Stromal cell of bone marrow (primary cell): ENCODE results near the gene PHACTR3.

Experiments
- DNase-seq: peaks from one replicate; pipeline ENCODE4 v3.0.0-alpha.2; 2012; ENCODE audit warnings: low read depth

PHACTR3 gene

DNA sequence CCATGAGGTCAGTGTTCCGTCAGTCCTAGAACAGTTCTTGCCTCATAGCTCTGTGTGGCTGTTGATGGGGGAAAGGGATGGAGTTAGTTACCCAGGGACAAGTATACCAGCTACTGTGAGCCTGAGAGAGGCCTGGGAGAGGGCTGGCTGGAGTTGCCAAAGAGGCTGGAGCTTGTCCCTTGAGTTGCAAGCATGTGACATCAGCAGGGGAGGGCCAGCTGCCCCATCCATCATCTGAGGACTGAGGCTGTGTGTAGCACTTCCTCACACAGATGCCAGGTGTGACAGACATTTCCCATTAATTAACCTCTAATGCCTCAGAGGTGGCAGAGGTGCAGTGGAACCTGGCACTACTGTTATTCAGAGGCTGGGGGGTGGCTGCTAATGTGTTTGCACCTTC, 131.6 kb downstream of the PHACTR3 start:
- no peak for DNase-seq

DNA sequence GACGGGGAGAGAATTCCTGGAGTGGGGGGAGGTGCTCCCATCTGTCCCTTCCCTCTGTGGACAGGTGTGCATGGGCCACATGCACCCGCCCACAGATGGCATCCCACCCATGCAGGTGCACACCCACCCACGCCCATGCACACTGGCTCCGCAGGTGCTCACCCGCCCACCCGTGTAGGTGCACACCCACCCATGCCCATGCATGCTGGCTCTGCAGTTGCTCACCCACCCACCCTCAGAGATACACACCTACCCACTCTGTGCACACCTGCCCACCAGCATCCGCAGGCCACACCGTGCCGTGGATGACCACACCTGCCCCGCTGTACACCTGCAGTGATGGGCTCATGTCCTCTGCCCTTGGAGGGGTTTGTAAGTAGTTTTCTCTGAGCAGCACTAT, 132.0 kb downstream of the PHACTR3 start:
- DNase-seq: no peak

DNA sequence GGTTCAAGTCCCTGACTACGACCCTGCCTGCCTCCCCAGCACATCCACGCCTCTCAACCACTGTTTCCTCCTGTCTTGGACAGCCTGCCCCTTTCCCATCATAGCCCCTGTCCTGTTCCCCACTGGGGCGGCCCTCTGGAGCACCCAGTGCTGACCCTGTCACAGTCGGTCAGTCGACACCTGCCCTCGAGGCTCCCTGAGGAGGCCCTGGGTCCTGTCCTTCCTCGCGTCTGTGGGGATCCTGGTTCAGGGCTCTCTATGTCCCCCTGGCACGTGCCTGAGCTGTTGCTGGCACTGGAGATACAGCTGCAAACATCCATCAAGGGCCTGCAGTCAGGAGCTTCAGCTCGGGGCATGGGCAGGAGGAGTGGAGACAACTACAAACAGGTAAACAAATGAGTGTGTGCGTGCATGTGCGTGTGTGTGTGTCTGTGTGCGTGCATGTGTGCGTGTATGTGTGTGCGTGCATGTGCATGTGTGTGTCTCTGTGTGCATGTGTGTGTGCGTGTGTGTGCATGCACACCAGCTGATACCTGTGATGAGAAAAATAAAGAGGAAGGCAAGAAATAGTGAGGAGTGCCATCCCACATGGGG, 132.8 kb downstream of the PHACTR3 start:
- DNase-seq: no peak

DNA sequence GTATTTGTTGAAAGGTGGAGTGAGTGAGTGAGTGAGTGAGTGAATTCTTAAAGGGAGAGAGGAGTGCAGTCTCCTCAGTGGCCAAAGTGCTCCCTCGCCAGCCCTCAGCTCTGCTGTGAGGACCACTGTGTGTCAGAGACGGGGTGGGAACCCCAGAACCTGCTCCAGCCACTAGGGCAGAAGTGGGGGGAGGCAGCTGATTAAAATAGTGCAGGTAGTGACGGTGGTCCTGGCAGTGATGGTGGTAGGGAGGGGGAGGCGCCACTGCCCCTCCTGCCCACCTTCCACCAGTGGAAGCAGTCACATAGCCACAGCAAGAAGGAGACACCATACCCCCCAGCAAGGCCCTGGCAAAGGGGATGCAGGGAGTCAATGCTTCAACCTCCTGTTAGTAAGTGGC, 133.5 kb downstream of the PHACTR3 start:
- no peak for DNase-seq

DNA sequence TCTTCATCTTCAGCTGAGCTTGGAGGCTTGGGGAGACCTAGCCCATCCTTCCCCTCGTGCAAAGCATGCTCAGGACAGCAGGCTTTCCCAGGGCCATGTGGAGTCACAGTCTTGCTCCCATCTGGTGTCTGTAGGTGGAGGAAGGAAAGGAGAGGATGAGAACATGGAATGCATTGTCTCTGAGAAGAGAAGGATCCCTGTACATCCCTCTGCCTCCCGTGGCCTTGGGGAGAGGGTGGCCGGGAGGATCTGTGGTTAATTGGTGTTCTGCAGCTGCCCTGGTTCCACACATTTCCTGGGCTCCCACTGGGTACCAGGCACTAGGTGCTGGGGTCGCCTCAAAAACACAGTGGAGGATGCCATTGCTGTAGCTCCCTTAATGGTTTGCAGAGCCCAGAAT, 134.5 kb downstream of the PHACTR3 start:
- no peak for DNase-seq

DNA sequence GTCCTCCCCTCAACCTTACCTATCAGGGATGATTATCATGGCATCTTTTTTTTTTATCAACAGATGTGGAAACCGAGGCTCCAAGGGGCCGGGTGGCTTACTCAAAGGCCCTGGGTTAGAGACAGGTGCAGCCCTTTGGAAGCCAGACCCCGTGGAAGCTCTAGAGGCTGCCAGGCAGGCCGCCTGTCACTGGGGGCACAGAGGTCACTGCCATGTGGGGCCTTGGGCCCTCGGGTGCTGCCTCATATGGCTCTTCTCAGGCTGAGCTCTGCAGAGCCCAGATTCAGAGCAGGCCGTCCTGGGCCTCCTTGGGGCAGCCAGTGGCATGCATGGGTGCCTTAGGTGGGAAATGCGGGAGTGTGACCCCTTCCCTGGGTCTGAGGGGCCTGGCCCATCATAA, 136.3 kb downstream of the PHACTR3 start:
- no peak for DNase-seq

DNA sequence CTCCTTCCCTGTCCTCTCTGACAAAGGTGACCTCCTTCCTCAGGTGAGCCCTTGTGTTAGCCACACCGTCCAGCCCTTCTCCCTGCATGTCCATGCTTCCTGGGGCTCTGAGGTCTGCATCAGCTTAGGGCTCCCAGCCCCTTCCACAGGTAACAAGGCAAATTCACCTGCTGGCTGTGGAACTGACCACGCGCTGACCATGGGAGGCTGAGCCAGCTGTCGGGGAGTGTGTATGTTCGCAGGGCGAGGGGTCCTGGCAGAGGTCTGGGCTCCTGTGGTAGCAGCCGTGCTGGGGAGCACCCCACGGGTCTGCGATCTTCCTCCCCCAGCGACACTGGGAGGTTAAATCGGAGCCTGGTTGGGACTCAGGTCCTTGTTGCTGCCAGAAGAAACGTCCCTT, 136.7 kb downstream of the PHACTR3 start:
- DNase-seq: no peak

DNA sequence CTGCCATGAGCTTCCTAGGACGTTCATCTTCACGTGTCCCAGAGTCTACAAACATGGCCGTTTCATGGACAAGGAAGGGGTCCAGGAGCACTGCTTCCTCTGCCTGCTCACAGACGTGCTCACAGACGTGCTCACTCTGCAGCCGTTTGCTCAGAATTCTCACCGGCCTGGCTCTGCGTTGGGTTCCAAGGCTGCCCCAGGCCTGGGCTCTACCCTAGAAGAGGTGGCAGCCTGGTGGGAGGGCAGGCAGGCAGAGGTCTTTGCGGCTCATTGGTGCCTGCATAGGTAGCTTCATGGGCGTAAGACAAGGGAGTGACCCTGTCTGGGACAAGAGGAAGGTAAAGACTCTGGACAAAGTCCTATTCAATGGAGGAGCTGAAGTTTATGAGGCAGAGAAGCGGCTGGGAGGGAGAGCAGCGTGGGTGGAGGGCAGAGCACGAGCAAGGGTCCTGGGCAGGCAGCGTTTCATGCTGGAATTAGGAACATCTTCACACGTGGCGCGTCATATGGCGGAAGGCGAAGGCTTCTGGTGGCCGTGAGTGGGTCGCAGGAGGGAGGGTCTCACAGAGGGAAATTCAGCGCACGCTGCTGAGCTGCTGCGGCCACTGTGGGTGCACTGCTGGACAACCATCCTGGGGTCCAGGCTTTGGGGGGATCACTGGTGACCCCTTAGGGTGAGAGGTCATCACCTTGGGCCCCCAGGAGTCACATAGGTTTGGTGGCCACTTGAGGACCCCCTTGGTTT, 138.2 kb downstream of the PHACTR3 start:
- no peak for DNase-seq

DNA sequence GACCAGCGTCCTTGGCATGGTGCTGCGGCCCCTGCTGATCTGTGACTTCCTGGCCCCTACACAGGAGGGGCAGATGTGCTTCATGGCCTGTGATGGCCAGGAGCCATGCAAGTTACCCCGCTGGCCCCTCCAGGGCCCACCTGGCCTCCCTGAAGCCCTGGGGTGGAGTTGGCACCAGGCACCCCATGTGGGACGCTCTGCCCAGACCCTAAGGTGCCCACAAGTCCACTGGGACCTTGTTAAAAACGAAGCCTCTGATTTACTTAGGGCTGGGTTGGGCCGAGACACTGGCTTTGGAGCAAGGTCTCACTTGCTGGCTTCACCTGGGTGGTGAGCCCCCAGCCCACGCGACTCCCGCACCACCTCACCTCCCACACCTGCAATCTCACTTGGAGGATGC, 139.0 kb downstream of the PHACTR3 start:
- DNase-seq: no peak

DNA sequence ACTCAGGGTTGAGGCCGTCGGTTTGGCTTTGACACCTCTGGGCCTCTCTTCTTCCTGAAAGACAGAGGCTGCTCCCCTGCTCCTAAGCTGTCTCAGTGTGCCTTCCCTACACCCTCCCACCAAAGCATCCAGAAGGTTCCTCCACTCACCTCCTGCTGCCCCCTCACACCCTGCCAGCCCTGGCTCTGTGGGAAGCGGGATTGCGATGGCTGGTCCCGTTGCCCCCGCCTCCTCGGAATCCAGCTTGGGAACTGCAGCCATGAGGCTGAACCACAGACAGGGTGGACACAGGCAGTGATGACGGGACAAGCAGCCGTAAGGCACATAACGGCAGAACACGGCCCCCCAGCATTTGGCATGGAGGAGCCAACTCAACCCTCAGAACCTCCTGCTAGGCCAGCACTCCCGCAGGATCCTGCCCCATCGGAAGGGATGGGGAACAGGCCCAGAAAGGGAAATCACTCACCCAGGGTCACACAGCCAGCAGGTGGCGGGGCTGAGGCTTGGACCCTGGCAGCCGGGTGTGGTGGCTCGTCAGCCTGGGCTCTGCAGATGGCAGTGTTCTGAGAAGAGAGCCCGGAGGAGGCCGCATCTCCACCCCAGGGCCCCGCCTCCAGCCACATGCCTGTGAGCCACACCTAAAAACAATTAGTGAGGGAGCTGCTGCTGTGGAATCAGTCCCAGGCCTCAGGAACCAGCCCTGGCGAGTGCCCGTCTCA, 139.6 kb downstream of the PHACTR3 start:
- DNase-seq: no peak

DNA sequence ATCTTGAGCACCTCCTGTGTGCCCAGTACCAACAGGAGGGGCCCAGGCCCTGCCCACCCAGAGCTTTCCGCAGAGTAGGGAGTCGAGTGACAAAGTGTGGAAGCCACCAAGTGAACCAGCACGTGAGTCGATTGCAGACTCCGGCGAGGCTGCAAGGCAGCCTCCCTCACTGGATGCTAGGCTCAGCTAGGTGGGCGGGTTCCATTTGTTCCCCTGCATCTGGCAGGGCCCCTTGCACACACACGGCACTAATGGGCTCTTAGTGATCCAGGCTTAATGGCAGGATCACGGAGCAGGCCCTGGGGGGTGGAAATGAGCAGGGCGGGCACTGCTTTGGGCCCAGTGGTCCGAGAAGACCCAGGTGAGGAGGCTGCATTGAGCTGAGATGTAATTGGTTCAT, 140.4 kb downstream of the PHACTR3 start:
- DNase-seq: no peak

DNA sequence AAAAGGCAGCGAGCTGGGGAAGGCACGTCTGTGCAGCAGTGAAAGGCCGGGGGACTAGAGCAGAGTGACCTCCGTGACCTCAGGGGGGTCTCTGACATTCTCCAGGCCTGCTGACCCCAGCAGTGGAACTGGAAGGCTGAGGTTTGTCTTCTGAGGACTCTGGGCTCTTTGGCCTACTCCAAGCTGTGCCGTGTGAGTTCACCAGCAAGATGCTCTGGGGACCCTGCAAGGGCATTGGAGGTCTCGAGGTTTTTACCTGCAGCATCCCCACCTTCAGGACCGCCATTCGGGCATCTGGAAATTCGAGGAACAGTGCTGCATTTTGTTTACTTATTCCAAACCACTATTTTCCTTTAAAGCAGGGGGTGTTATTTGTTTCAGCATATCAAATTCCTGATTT, 140.9 kb downstream of the PHACTR3 start:
- no peak for DNase-seq

DNA sequence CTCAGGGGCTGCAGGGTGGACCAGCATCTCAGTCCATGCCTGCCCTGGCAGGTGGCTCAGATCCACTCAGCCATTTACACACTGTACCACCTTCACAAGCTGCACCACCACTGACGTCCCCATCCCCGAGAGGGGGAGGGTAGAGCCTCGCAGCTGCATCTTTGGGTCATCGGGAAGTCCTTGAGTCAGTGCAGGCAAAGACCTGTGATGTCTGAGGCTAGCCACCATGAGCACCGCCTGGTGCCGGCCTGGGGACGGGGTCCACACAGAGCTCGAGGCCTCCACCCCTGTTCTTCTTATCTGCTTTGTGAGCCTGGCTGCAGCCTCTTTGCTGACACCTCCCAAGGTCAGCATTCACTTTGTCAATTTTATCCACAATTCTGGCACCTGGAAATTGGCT, 141.4 kb downstream of the PHACTR3 start:
- no peak for DNase-seq

DNA sequence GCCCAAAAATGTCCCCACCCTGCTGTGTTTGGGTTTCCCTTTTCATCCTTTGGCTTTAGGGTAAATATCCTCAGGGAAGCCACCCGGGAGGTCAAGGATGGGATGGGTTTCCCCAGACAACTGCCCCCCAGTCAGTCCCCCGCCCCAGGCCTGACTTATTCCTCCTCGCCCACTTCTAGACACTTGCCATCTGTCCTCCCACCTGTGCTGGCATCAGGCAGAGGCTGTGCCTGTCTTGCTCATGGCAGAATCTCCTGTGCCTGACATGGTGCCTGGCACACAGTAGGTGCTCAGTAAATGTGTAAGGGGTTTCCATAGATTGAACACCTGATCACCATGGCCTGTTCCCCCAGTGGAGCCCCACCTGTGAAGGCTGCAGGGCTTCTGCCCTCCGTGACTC, 141.8 kb downstream of the PHACTR3 start:
- no peak for DNase-seq

DNA sequence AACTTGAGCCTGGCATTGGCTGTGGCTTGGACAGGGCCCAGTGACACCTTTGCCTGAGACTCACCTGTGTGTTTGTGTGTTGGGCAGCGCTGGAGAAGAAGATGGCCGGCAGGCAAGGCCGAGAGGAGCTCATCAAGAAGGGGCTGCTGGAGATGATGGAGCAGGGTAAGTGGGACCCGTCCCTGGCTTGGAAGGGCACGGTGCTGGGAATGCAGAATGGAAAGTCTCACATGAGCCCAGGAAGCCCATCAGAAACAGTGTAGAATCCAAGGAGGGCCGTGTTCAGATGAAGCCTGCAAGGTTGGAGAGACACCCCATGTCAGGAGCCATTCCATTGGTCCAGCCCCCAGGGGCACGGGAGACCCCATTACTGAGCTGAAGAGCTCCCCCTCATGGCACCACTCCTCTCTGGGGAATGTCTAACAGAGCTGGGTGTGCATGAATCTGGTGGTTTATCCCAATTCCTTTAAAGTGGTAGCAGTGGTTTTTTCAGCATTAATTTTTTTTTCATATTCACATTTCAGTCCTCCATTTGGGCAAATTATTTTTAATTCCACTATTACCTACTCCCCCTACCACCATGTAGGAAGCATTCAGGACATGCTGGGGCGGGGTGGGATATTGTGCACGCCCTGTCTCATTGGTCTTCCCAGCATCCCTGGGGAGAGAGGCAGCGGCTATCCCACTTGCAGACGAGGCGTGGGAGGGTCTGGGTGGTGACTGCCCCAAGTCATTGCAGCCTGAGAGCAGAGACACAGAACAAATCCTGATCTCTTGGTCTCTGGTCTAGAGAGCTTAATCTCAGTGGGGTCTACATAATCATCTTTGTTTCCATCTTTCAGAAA, 143.6 kb downstream of the PHACTR3 start:
- DNase-seq: no peak

DNA sequence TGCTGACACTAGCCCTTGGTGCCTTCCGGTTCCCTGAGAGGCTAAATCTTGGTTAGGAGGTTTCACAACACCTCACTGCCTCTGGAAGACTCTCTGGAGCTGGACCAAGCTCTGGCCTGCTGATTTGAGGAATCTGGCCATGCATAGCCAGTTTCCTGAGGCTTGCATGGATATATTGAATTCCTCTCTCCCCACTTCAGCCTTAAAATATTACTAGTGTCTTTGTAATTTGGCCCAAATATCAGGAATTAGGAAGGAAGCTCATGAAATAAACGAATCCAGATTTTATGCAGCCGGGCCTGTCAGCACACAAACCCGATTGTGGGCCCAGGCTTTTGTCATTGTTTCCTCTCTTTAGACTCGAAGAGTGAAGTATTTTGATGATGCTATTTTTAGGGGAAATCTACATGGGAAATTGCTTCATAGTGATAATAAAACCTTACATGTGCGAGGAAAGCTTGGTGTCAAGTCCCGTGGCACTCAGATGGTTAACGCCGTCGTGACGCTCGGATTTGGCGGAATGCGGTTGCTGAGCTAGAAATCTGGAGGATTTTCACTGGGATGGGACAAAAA, 144.4 kb downstream of the PHACTR3 start:
- DNase-seq: peak; percentile 38

DNA sequence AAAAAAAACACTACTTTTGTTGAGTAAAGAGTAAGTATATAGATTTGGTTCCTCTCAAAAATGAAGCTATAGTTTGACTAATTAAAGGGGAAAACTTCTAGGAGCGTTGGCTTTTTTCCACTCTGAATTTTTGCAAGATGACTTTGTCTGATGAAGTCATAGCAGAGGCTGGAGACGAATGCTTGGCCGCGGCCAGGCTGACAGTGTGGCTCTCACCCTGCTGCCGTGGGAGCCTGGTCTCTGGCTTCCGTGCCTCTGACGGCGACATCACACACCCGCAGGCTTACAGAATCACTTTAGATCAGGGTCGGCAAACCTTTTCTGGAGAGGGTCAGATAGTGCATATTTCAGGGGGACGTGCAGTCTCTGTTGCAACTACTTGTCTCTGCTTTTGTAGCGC, 145.0 kb downstream of the PHACTR3 start:
- peak; percentile 40 for DNase-seq

DNA sequence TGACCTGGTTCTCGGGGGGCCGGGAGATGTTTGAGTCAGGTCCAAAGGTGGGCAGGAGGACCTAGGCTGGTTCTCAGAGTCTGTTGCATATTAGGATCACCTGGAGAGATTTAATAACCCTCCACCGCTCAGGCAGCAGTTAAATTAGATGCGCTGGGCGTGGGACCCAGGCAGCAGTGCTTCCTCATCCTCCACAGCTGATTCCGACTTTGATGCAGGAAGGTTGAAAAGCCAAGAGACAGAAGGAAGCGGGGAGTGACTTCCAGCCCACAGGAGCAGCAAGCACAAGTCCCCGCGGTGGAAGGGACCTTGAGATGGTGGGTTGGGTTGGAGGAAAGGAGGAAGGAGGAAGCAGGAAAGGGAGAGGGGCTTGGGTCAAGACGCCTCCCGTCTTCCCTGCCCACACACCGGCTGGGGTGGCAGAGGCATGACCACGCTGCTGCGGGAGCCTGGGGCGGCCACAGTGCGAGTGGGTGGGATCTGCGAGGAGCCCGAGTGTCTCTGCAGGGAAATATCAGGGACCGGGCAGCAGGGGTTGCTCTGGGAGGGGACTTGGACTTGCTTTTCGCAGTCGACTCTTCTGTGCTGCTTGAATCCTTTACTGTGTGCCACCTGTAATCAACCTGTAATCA, 146.0 kb downstream of the PHACTR3 start:
- DNase-seq: no peak

DNA sequence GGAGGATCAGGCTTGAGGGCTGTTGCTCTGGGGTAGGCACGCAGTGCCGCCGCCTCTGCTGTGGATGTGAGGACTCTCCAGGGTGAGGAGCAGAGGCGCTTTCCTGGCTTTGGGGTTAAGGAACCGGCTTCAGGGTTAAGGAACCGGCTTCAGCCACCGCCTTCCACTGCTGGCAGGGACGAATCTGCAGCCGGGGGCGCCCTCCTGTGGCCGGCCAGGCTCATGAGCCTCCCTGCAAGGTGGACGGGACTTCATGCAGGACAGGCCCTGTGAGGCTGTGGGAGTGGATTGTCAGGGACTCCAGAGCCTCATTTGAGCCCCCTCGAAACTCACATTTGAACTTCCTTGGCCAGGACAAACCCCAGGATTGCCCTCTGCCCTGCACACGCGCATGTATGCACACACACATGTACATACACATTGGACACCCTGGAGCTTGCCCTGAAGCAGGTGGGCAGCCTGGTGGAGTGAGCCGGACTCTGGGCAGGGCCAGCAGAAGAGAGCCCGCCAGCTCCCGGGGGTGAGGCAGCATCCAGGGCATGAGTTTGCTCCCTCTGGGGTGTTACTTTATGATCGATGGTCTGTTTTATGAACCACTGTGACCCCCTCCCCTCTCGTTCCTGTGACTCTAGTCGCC, 146.9 kb downstream of the PHACTR3 start:
- DNase-seq: peak; percentile 30

DNA sequence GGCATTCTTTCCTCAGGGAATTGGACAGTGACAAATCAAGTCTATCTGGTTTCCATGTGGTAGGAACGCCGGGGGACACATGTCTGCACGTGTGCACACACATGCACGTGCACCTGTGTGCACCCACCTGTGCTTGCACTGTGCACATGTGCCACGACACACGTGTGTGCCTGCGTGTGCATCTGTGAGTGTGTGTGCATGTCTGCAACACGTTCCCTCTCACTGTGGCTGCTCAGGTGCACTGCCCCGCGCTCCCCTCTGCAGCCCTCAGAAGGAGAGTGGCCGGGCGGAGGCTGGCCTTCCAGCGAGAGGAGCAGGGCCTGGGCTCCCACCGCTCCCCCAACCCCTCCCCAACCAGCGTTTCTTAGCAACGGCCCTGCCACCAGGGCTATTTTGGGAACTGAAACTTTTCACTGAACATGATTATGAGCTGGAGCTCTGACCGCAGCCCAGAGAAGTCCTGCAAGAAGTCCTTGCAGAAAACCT, 147.8 kb downstream of the PHACTR3 start:
- DNase-seq: no peak
